Neural crest cell (in vitro differentiated cells): ENCODE data around the gene MTMR3. TPM values are rescaled to one million over a fixed set of nuclear protein-coding genes. Genes with fewer than 3 reads are reported as not detected.
"Not testable (repeated sequence)": the region's sequence is repeated elsewhere in the genome, so short reads cannot be mapped to it uniquely, and the experiment has no call there.

ENCODE experiments used
- DNase-seq: peaks from one replicate; pipeline ENCODE4 v3.0.0; 2021; ENCODE audit warnings: low read depth, mixed read lengths, low spot score
- H3K27ac Mint-ChIP-seq: one replicate; pipeline ENCODE4 v1.8.0; 2021; ENCODE audit warnings: mild to moderate bottlenecking, mixed read lengths; ENCODE audit not compliant: unreplicated experiment
- H3K27me3 Mint-ChIP-seq: 2 replicates; pipeline ENCODE4 v1.8.0; 2021; ENCODE audit warnings: low read depth, mild to moderate bottlenecking, mixed read lengths
- H3K36me3 Mint-ChIP-seq: 2 replicates; pipeline ENCODE4 v1.8.0; 2021; ENCODE audit warnings: low read depth, mild to moderate bottlenecking, mixed read lengths
- H3K4me1 Mint-ChIP-seq: 2 replicates; pipeline ENCODE4 v1.8.0; 2021; ENCODE audit warnings: mixed read lengths
- H3K4me3 Mint-ChIP-seq: one replicate; pipeline ENCODE4 v1.8.0; 2021; ENCODE audit warnings: mild to moderate bottlenecking, mixed read lengths
- H3K9me3 Mint-ChIP-seq: 2 replicates; pipeline ENCODE4 v1.8.0; 2021; ENCODE audit warnings: mixed read lengths
- total RNA-seq: library from RNA; stranded (reverse); gene quantifications from 2 replicates; pipeline ENCODE4 v1.2.1, GENCODE V29; 2021
- TF ChIP-seq, protein P1 (sequence below): fragments of 200-600 bp; sonication (generic); conservative IDR thresholded peaks from 2 replicates; pipeline ENCODE4 v1.5.0; 2021; ENCODE audit warnings: antibody characterized with exemption, mild to moderate bottlenecking

The MTMR3 gene
- total RNA-seq, 1 donor from 2014 or later: 35.3 TPM

DNA sequence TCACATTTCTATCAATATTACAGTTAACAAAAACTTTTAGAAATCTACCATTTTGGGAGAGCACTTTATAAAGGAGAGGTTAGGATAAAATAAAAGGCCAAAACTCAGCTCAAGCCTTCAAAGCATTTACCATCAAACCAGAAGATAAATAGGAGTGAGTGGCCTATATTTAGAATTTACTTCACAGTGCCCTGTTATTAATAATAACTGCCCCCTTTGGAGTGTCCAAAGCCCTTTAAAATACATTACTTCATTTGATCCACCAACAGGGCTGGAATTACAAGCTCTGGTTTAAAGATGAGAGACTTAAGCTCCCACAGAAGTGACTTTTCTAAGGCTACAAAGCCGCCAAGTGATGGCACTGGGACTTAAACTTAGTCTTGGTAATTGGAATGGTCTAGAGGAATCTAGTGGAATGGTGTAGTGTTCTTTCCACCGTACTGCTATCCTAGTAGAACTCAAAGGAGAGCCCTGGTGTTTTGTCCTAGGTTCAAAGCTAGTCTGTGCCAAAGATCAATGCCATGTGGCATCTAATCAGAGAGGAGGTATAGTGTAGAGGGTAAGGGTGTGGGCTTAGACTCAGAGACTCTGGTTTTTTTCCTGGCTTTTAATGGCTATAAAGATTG, 21.2 kb upstream of the MTMR3 start:
- Mint-ChIP-seq H3K27me3 (peaks cover 7% of the 10 kb centered on the region), H3K36me3 (no peaks in the 10 kb centered on the region), H3K4me3 (no peak overlapping the region), H3K9me3 (no peaks in the 10 kb centered on the region), H3K27ac (no peak overlapping the region), H3K4me1 (no peaks in the 10 kb centered on the region)
- no peak for DNase-seq
- TF ChIP-seq, protein P1, sequence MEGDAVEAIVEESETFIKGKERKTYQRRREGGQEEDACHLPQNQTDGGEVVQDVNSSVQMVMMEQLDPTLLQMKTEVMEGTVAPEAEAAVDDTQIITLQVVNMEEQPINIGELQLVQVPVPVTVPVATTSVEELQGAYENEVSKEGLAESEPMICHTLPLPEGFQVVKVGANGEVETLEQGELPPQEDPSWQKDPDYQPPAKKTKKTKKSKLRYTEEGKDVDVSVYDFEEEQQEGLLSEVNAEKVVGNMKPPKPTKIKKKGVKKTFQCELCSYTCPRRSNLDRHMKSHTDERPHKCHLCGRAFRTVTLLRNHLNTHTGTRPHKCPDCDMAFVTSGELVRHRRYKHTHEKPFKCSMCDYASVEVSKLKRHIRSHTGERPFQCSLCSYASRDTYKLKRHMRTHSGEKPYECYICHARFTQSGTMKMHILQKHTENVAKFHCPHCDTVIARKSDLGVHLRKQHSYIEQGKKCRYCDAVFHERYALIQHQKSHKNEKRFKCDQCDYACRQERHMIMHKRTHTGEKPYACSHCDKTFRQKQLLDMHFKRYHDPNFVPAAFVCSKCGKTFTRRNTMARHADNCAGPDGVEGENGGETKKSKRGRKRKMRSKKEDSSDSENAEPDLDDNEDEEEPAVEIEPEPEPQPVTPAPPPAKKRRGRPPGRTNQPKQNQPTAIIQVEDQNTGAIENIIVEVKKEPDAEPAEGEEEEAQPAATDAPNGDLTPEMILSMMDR: no peak

GRCh38 chr22:29865572-29865971, 17.4 kb upstream of the MTMR3 start:
- not testable (repeated sequence) for H3K27me3 Mint-ChIP-seq, H3K9me3 Mint-ChIP-seq, H3K4me3 Mint-ChIP-seq, DNase-seq, H3K27ac Mint-ChIP-seq, H3K36me3 Mint-ChIP-seq, H3K4me1 Mint-ChIP-seq

GRCh38 chr22:29867260-29867659, 15.7 kb upstream of the MTMR3 start:
- Mint-ChIP-seq H3K36me3 (no peaks in the 10 kb centered on the region), H3K27ac (no peak overlapping the region), H3K9me3 (no peaks in the 10 kb centered on the region), H3K4me1 (peaks cover 10% of the 10 kb centered on the region), H3K27me3 (no peaks in the 10 kb centered on the region), H3K4me3 (no peak overlapping the region)
- TF ChIP-seq, protein P1: no peak
- no peak for DNase-seq

GRCh38 chr22:29867851-29868250, 15.1 kb upstream of the MTMR3 start:
- no peaks in the 10 kb centered on the region for H3K36me3 Mint-ChIP-seq
- DNase-seq: no peak
- TF ChIP-seq, protein P1: no peak
- no peak overlapping the region for H3K4me3 Mint-ChIP-seq
- H3K27ac Mint-ChIP-seq: no peak overlapping the region
- H3K27me3 Mint-ChIP-seq: peaks cover 2% of the 10 kb centered on the region
- peaks cover 13% of the 10 kb centered on the region for H3K4me1 Mint-ChIP-seq
- H3K9me3 Mint-ChIP-seq: no peaks in the 10 kb centered on the region

- Mint-ChIP-seq H3K36me3 (no peaks in the 10 kb centered on the region), H3K27me3 (peaks cover 18% of the 10 kb centered on the region)
Measured at GRCh38 chr22:29870574-29870973, 12.4 kb upstream of the MTMR3 start.

DNA sequence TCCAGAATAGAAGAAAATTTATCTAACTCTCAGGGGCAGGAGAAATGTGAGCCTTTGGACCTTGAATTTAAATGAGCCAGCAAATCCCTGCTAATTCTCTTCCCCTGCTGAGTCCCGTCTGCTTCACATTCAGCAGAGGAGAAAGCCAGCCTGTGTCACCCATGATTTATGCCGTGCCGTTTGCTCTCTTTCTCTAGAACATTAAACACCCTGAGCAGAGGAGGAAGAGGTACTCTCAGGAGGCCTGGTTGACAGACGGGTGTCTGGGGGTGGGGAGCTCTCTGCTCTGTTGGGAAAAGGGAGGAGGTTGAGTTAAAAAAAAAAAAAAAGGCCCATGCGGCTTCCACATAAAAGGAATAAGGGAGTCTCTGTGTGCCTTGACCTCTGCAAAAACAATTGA, 11.3 kb upstream of the MTMR3 start:
- no peaks in the 10 kb centered on the region for H3K9me3 Mint-ChIP-seq
- DNase-seq: no peak
- H3K27ac Mint-ChIP-seq: peak overlapping the region; percentile 62
- TF ChIP-seq, protein P1: no peak
- H3K36me3 Mint-ChIP-seq: no peaks in the 10 kb centered on the region
- no peak overlapping the region for H3K4me3 Mint-ChIP-seq
- peaks cover 18% of the 10 kb centered on the region for H3K27me3 Mint-ChIP-seq
- peaks cover 13% of the 10 kb centered on the region for H3K4me1 Mint-ChIP-seq

More at GRCh38 chr22:29870574-29870973, 12.4 kb upstream of the MTMR3 start:
- H3K9me3 Mint-ChIP-seq: no peaks in the 10 kb centered on the region
- DNase-seq: no peak
- H3K27ac Mint-ChIP-seq: no peak overlapping the region
- peaks cover 13% of the 10 kb centered on the region for H3K4me1 Mint-ChIP-seq
- TF ChIP-seq, protein P1: no peak
- no peak overlapping the region for H3K4me3 Mint-ChIP-seq
